Effector memory CD4-positive, alpha-beta T cell (primary cell): Measurements from ENCODE around the gene UPK3BL2.
"Not testable (repeated sequence)": the region's sequence is repeated elsewhere in the genome, so short reads cannot be mapped to it uniquely, and the experiment has no call there.

Source experiments
- DNase-seq, 3 donors: peaks; one replicate each; pipeline ENCODE4 v3.0.0-alpha.2; 2020
- H3K27ac ChIP-seq: 2 replicates; pipeline ENCODE4 v1.7.0; 2013; ENCODE audit warnings: mild to moderate bottlenecking, low read length, moderate library complexity; ENCODE audit not compliant: insufficient read depth, poor library complexity, severe bottlenecking
- H3K27me3 ChIP-seq: replicated peaks from 2 replicates; pipeline ENCODE4 v1.7.0; 2013; ENCODE audit warnings: mild to moderate bottlenecking, low read length; ENCODE audit not compliant: insufficient read depth, control insufficient read depth, poor library complexity, severe bottlenecking
- H3K36me3 ChIP-seq: 2 replicates; pipeline ENCODE4 v1.7.0; 2013; ENCODE audit warnings: mild to moderate bottlenecking, low read length, moderate library complexity; ENCODE audit not compliant: control insufficient read depth, insufficient read depth
- H3K4me1 ChIP-seq: 2 replicates; pipeline ENCODE4 v1.7.0; 2013; ENCODE audit warnings: low read length, mild to moderate bottlenecking; ENCODE audit not compliant: control insufficient read depth, insufficient read depth, poor library complexity, severe bottlenecking
- H3K4me3 ChIP-seq: 2 replicates; pipeline ENCODE4 v1.7.0; 2013; ENCODE audit warnings: low read length, low read depth, mild to moderate bottlenecking; ENCODE audit not compliant: insufficient read depth, poor library complexity, severe bottlenecking
- H3K9me3 ChIP-seq: 2 replicates; pipeline ENCODE4 v1.7.0; 2013; ENCODE audit warnings: mild to moderate bottlenecking, low read length, moderate library complexity; ENCODE audit not compliant: control insufficient read depth

UPK3BL2 gene

DNA sequence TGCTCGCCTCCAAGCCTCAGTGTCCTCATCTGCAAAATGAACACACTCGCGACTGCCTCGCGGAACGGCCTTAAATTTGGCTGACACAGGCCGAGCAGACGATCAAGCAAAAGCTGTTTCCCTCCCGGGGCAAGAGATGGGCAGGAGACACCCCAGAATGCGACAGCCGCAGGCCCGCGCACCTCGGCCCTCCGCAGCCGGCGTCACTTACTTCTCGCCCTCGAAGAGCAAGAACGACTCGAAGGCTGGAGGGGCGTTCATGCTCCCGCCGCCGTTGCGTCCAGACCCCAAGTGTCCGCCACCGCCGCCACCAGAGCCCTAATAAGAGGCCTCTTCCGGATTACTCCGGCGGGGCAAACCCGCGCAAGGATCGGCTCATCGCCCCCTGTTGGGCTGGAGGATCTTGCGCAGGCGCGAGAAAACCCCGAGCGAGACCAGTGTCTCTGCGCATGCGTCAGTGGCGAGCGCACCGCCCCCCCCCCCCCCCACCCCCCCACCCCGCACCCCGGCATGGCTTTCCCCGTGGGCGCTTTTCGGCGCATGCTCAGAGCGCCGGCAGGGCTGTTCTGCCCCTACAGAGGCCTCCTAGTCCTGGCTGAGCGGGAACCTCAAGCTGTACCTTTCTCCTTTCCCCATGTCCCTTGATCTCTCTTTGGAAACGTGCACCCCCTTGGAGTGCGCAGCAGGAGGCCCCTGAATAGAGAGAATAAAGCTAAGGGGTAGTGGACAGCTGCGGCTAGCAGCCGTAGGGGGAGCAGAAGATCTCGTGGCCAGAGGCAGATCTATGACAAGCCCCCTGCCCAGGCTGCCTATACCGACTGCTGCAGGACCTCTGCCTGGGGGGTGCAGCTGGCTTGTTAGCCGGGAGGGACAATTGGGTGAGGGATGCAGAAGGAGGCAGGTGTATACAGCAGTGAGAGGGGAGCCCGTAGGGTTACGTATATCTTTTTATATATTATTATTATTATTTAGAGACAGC lies 29.1 kb upstream of the UPK3BL2 start, which contains the start of gene POLR2J3:
Gene POLR2J3, minus strand, starts transcription at position 323 of the 979 bp plus-strand sequence. Its CDS starts 62 bp downstream, at position 261.
- not testable (repeated sequence) for H3K9me3 ChIP-seq, H3K36me3 ChIP-seq, H3K4me1 ChIP-seq, H3K27me3 ChIP-seq
- peak within 1 kb of the TSS; percentile 67 for H3K27ac ChIP-seq
- H3K4me3 ChIP-seq = peak within 1 kb of the TSS; percentile 81
- DNase-seq = peak; percentile 94 to 100 (median 99)

- H3K27ac ChIP-seq, DNase-seq, H3K4me1 ChIP-seq, H3K4me3 ChIP-seq, H3K36me3 ChIP-seq, H3K9me3 ChIP-seq, H3K27me3 ChIP-seq: not testable (repeated sequence)
Measured at GRCh38 chr7:102568620-102569019, 25.1 kb upstream of the UPK3BL2 start.

DNA sequence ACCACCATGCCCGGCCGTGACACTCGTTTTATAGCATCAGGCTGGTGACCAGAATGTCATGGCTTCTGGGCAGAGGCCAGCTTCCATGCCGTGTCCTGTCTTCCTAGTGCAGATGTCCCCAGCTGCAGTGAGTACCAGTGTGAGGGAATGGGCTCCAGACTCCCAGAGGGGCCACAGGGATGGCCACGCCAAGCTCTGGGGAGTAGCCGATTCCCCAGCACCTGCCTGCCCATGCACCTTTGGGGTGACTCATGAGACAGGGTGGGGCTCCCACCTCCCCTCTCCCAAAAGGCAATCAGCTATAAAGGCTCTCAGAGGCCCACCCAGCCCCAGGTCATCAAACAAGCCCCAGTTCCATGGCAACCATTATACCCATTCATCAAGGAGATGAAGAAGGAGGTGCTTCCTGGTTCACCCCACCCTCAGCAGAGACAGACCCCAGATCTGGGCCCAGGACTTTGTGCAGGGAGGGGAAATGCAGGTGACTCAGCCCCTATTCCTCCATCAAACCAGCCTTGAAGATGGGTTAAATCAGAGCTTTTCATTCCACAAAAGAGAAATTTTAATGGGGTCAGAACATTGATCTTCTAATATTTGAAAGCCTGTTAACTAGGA lies 7.4 kb upstream of the UPK3BL2 start, which contains the start of gene SPDYE2:
Gene SPDYE2, plus strand, starts transcription at position 419 of the 615 bp plus-strand sequence. CDS start 2,030 bp downstream, outside the sequence.
- H3K27ac ChIP-seq, H3K9me3 ChIP-seq, DNase-seq, H3K36me3 ChIP-seq, H3K4me3 ChIP-seq, H3K4me1 ChIP-seq, H3K27me3 ChIP-seq: not testable (repeated sequence)

DNA sequence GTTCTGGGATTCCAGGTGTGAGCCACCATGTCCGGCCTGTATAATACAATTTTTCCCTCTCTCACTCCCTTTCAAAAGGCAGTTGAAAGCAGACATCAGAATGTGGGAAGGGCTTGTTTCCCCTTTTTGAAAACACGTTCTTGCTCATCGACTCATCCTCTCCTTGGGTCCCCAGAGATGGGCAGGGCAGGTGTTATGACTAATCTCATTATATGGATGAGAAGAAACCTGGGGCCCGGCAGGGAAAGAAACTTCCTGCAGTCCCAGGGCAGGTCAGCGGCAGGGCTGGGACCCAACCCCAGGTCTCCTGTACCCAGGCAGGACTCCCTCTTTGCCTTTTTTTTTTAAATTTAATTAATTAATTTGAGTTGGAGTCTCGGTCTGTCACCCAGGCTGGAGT lies 2.9 kb upstream of the UPK3BL2 start:
- H3K4me1 ChIP-seq, H3K27ac ChIP-seq, H3K36me3 ChIP-seq, H3K27me3 ChIP-seq, H3K4me3 ChIP-seq, DNase-seq, H3K9me3 ChIP-seq: not testable (repeated sequence)

- H3K36me3 ChIP-seq, H3K27me3 ChIP-seq, DNase-seq, H3K4me3 ChIP-seq, H3K4me1 ChIP-seq, H3K27ac ChIP-seq, H3K9me3 ChIP-seq: not testable (repeated sequence)
Measured at GRCh38 chr7:102545288-102545687, 1.8 kb upstream of the UPK3BL2 start.

DNA sequence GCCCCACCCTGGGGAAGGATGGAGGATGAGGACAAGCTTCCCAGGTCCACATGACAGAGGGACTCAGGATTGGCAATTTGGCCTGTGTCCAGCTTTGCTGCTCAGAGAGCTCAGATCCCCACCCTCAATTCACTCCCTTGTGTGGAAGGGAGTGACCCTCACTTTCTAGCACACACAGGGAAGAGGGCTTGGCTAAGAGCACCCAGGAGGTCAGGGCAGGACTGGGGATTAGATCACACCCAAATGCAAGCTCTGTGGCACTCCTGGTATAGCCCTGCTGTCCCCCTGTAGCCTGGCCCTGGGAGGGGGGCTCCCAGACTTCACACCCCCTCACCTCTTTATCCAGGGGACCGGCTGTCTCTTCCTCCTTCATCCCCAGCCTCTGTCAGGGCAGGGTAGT lies 876 bp upstream of the UPK3BL2 start:
- not testable (repeated sequence) for H3K27me3 ChIP-seq, H3K27ac ChIP-seq

GRCh38 chr7:102542771-102543170 lies 725 bp downstream of the UPK3BL2 start:
- H3K27ac ChIP-seq, H3K4me3 ChIP-seq, H3K4me1 ChIP-seq, DNase-seq, H3K27me3 ChIP-seq, H3K36me3 ChIP-seq, H3K9me3 ChIP-seq: not testable (repeated sequence)

More for the DNA sequence above, 876 bp upstream of the UPK3BL2 start:
- H3K36me3 ChIP-seq, DNase-seq, H3K4me3 ChIP-seq, H3K9me3 ChIP-seq, H3K4me1 ChIP-seq: not testable (repeated sequence)

DNA sequence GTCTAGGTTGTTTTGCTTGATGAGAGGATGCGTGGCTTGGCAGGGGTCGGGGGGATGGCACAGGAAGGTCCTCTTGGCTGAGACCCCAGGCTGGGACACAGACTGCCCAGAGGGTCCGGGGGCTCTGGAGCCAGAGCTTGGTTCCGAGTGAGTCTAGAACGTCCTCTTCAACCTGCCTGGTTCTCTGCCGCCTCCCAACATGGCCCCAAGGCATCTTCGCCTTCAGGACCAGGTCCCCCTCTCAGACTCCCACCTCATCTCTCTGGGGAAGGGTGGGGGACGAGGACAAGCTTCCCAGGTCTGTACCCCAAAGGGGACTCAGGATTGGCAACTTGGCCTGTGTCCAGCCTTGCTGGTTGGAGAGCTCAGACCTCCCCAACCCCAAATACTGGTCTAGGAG lies 1.4 kb downstream of the UPK3BL2 start:
- not testable (repeated sequence) for H3K27me3 ChIP-seq, DNase-seq, H3K9me3 ChIP-seq, H3K27ac ChIP-seq, H3K36me3 ChIP-seq, H3K4me1 ChIP-seq, H3K4me3 ChIP-seq

GRCh38 chr7:102540604-102541003 lies 2.9 kb downstream of the UPK3BL2 start:
- not testable (repeated sequence) for H3K4me3 ChIP-seq, H3K4me1 ChIP-seq, H3K9me3 ChIP-seq, H3K27ac ChIP-seq, DNase-seq, H3K27me3 ChIP-seq, H3K36me3 ChIP-seq

DNA sequence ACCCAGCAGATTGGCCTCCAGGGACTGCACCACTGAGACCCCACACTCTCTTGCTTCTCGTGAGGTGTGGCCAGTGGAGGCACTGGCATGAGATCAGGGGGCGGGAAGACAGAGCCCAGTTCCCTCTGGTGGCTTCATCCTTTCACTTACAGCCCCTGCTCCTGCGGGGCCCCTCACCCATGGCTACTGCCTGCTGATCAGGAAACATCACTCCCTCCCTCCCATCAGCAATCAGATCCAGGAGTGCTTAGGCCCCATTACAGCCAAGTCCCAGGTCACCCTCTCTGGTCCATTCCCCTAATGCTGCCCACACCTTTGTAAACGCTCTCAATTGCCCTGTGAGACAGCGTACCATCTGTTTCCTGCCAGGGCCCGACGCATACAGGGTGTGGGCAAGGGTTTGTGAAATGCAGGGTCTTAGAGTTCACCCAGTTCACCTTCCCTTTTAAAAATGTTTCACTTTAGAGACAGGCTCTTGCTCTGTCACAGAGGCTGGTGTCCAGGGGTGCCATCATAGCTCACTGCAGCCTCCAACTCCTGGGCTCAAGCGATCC lies 8.4 kb downstream of the UPK3BL2 start:
- not testable (repeated sequence) for DNase-seq, H3K4me3 ChIP-seq, H3K27ac ChIP-seq, H3K9me3 ChIP-seq, H3K36me3 ChIP-seq, H3K4me1 ChIP-seq, H3K27me3 ChIP-seq
